ENCODE data around the gene LRRC55.

DNA sequence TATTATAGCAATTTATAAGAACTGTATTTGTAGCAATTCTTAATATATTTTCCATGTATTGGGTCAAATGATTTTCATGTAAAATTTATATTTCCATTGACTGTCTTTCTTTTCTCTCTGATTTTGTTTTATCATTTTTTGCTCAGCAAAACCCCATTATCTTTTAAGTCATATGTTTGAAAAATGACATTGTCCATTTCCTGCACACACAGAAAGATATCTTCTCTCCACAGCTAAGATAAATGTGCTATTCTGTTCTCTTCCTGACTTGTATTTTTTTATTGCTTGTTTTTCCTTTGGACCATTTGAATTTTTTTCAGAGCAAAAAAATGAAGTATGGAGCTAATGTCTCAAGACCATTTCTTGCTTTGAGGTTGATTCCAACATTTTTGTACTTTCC is 6.3 kb upstream of the LRRC55 start:
- TF ChIP-seq ZNF274 (IDR thresholded peaks at IDR 0.05; ENCODE audit: low read depth, low read length), result no peak
- no peak for TF ChIP-seq YY1 (IDR thresholded peaks at IDR 0.05; ENCODE audit: insufficient read depth, insufficient read length)

Measured in NT2/D1 (cell line).